Chondrocyte (in vitro differentiated cells): Measurements from ENCODE around the gene C9orf50. TPM values are rescaled to one million over a fixed set of nuclear protein-coding genes. Genes with fewer than 3 reads are reported as not detected.

Experiments
- DNase-seq: peaks from one replicate; pipeline ENCODE4 v3.0.0; 2021; ENCODE audit warnings: mixed read lengths, low spot score
- H3K27ac Mint-ChIP-seq: one replicate; pipeline ENCODE4 v1.8.0; 2021; ENCODE audit warnings: mild to moderate bottlenecking, moderate library complexity, mixed read lengths; ENCODE audit not compliant: unreplicated experiment
- H3K27me3 Mint-ChIP-seq: 2 replicates; pipeline ENCODE4 v1.8.0; 2021; ENCODE audit warnings: low read depth, mixed read lengths
- H3K36me3 Mint-ChIP-seq: 2 replicates; pipeline ENCODE4 v1.8.0; 2021; ENCODE audit warnings: low read depth, mixed read lengths
- H3K4me1 Mint-ChIP-seq: 2 replicates; pipeline ENCODE4 v1.8.0; 2021; ENCODE audit warnings: low read depth, mild to moderate bottlenecking, mixed read lengths
- H3K4me3 Mint-ChIP-seq: one replicate; pipeline ENCODE4 v1.8.0; 2021; ENCODE audit warnings: mild to moderate bottlenecking, moderate library complexity, mixed read lengths; ENCODE audit not compliant: unreplicated experiment
- H3K9me3 Mint-ChIP-seq: 2 replicates; pipeline ENCODE4 v1.8.0; 2021; ENCODE audit warnings: low read depth, mixed read lengths
- total RNA-seq: library from RNA; stranded (reverse); gene quantifications from 3 replicates; pipeline ENCODE4 v1.2.1, GENCODE V29; 2021
- TF ChIP-seq, protein P1 (sequence below): fragments of 200-600 bp; sonication (generic); IDR thresholded peaks from 2 replicates; pipeline ENCODE4 v1.5.0; 2021; ENCODE audit warnings: antibody characterized with exemption, mild to moderate bottlenecking, moderate library complexity

C9orf50 gene
- total RNA-seq, 1 donor from 2014 or later = 0.30 TPM

DNA sequence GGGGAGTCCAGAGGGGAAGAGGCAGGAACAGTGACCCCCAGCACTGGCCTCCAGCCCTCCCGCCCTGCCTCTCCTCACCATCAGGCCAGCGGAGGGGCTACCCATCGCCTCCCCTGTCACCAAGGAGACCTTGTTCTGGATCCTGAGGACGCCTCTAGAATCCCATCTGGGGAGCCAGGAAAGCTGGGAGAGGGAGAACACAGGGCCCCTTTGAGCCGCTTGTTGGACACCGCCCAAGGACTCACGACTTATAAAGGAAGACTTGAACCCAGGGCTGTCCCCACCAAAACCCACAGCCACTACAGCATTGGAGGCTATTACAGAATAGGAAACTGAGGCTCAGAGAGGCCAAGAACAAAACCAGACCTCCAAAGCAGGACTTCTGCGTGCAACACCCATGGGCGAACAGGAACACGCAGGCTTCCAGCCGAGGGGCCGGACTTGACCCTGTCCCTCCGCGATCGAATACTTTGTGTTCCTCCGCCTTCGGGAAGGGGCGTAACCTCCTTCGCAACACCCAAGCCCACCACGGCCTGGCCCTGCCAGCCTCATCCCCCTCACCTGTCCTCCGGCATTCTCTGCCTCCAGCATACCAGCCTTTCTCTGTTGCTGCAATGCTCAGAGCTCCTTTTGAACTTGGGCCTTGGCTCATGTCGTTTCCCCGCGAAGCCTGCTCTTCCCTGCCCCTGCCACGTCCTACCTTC lies 54.2 kb downstream of the C9orf50 start:
- TF ChIP-seq, protein P1, sequence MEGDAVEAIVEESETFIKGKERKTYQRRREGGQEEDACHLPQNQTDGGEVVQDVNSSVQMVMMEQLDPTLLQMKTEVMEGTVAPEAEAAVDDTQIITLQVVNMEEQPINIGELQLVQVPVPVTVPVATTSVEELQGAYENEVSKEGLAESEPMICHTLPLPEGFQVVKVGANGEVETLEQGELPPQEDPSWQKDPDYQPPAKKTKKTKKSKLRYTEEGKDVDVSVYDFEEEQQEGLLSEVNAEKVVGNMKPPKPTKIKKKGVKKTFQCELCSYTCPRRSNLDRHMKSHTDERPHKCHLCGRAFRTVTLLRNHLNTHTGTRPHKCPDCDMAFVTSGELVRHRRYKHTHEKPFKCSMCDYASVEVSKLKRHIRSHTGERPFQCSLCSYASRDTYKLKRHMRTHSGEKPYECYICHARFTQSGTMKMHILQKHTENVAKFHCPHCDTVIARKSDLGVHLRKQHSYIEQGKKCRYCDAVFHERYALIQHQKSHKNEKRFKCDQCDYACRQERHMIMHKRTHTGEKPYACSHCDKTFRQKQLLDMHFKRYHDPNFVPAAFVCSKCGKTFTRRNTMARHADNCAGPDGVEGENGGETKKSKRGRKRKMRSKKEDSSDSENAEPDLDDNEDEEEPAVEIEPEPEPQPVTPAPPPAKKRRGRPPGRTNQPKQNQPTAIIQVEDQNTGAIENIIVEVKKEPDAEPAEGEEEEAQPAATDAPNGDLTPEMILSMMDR = no peak
- DNase-seq = no peak
- Mint-ChIP-seq H3K27me3 (no peaks in the 10 kb centered on the region), H3K27ac (no peak overlapping the region), H3K4me3 (no peak overlapping the region), H3K9me3 (no peaks in the 10 kb centered on the region), H3K36me3 (no peaks in the 10 kb centered on the region), H3K4me1 (peaks cover 31% of the 10 kb centered on the region)

DNA sequence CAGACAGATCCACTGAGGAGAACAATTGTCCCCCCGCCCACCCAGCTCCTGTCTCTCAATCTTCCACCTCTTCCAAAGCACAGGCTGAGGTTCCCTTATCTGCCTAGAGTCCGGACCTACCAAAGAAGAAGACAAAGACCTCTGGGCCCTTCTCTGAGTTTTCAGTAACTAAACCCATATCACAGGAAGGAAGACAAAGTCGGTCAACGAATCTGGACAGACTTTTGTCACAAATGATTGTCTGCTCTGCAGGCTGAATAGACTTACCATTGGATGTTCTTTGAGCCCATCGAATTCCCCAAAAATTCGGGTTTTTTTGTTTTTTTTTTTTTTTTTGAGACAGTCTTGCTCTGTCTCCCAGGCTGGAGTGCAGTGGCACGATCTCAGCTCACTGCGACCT lies 58.0 kb downstream of the C9orf50 start:
- TF ChIP-seq, protein P1 = no peak
- Mint-ChIP-seq H3K36me3 (no peaks in the 10 kb centered on the region), H3K9me3 (no peaks in the 10 kb centered on the region), H3K4me1 (peaks cover 10% of the 10 kb centered on the region), H3K4me3 (no peak overlapping the region), H3K27ac (no peak overlapping the region), H3K27me3 (no peaks in the 10 kb centered on the region)
- DNase-seq = no peak

DNA sequence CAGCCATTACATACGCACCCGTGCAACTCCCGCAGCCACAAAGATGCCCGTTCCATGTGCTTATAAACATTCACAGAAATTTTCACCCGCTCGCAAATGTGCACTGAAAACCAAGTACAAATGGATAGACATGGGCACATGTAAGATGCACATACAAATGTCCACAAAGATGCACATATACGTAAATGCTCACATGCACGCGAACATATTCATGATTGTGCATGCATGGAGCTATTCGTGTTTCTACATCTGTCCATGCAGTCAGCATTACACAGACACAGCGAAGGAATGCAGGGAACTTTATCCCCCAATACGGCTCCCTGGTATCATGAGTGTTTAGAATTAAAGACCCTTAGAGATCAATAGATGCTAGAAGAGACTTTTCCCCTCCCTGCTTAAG lies 58.4 kb downstream of the C9orf50 start:
- no peak overlapping the region for H3K4me3 Mint-ChIP-seq
- no peak overlapping the region for H3K27ac Mint-ChIP-seq
- no peak for DNase-seq
- TF ChIP-seq, protein P1 = no peak
- no peaks in the 10 kb centered on the region for H3K27me3 Mint-ChIP-seq
- H3K9me3 Mint-ChIP-seq = no peaks in the 10 kb centered on the region
- H3K4me1 Mint-ChIP-seq = peaks cover 9% of the 10 kb centered on the region
- no peaks in the 10 kb centered on the region for H3K36me3 Mint-ChIP-seq

Other genes starting within 250 kb of the C9orf50 start
- 32.6 to 37.4 TPM (median 34.4 TPM) in 3 replicates for gene NTMT1, start 5.1 kb upstream of the C9orf50 start, total RNA-seq
- 17.4 to 18.1 TPM (median 17.7 TPM) in 3 replicates for gene ASB6, start 21.1 kb upstream of the C9orf50 start, total RNA-seq
- gene PRRX2, start 44.5 kb upstream of the C9orf50 start, total RNA-seq = 4.9 to 5.7 TPM (median 5.0 TPM) in 3 replicates
- gene PTGES, start 131.9 kb upstream of the C9orf50 start, total RNA-seq = 0.95 to 3.3 TPM (median 1.3 TPM) in 3 replicates
- 39.4 to 44.2 TPM (median 39.8 TPM) in 3 replicates for gene TOR1B, start 182.1 kb upstream of the C9orf50 start, total RNA-seq
- 45.3 to 54.3 TPM (median 47.4 TPM) in 3 replicates for gene TOR1A, start 203.0 kb upstream of the C9orf50 start, total RNA-seq
- gene C9orf78, start 214.2 kb upstream of the C9orf50 start, total RNA-seq = 37.3 to 45.7 TPM (median 37.7 TPM) in 3 replicates
- 21.3 to 29.6 TPM (median 23.9 TPM) in 3 replicates for gene USP20, start 214.4 kb upstream of the C9orf50 start, total RNA-seq